NCI-H1930 (cell line): Measurements from ENCODE around the gene SLC9A6.

ENCODE experiments used
- DNase-seq, 2 experiments: peaks; one replicate each; lab custom pipeline; 2025; lab: John Stamatoyannopoulos, UW

Gene SLC9A6

DNA sequence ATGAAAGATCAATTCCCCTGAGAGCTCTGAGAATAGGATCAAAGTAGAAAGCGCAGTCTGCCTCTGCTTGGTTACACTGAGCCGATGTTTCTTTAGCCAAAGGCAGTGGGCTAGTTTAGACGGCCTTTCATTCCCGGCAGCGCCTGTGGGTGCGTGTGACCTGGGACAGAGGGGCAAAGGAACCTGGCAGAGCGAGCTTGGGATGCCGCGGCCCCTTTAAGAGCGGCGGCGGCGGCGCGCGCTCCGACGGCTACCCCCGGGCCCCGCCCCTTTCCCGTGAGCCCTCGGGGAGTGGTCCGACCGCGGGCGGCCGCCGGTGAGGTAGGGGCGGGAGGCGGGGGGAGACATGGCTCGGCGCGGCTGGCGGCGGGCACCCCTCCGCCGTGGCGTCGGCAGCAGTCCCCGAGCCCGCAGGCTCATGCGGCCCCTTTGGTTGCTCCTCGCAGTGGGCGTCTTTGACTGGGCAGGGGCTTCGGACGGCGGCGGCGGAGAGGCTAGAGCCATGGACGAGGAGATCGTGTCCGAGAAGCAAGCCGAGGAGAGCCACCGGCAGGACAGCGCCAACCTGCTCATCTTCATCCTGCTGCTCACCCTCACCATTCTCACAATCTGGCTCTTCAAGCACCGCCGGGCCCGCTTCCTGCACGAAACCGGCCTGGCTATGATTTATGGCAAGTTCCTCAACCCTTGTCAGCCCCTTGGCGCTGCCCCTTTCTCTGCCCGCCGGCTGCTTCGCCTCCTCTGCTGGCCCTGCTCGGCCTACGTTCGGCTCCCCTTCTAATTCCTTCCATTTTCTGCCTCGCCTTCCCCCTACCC is at the start of gene SLC9A6:
Gene SLC9A6 (plus strand): TSS at position 279 of the 816 bp plus-strand sequence. CDS start 224 bp downstream, at position 503.
- DNase-seq = peak; percentile 52 to 77

DNA sequence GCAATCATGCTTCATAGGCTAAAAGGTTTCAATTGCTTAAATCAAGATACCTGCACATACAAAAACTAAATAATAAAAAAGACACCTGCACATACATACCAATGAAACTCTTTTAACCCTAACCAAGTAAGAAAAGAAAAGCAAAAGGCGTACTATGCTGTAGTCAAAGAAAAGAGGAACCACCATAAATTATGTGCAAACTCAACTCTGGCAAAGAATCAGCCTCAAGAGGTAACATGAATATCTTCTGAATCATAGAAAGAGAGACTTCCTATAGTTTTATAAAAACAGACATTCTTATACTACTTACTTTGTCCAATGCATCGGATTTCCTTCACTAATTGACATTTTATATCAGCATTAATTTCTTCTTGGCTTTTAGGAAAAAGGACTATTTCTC is 40.7 kb upstream of the SLC9A6 start:
- DNase-seq = no peak

DNA sequence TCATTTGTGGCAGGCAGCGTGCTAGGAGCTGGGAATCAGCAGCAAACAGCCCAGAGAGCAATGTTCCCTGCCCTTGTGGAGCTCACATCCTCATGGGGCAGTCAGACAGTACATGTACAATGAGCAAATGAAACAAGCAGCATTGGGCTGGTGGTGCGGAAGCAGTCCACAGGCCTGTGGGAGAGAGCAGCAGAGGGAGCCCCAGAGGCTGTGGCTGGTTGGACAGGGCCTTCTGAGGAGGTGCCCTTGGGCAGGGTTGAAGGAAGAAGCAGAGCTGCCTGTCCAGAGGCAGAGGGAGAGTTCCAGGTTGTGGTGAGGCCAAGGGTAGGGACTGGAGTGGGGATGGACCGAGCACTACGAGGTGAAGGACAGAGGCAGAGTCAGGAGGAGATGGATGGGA is 33.9 kb upstream of the SLC9A6 start:
- DNase-seq = no peak

DNA sequence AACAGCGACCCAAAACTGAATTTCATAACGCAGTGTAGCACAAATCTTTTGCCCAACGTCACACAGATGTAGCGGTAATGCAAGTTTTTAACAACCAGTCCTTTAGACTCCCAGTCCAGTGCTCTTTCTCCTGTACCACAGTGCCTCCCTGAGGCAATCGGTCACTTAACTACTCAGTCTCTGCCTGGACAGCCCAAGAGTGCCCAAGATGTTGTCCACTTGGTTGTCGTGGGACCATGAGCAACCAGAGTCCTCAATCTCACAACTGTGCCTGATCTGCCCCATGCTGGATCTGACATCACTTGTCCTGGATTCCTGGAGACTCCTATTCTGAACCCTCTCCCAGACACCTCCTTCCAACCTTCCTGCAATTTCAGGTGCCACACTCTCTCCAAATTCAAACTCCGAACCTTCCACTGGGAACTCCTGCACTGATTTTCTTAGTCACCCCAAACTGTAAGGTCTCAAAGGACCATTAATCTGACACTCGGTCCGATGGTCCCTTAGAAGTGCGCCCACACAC is 12.1 kb upstream of the SLC9A6 start:
- DNase-seq = no peak

DNA sequence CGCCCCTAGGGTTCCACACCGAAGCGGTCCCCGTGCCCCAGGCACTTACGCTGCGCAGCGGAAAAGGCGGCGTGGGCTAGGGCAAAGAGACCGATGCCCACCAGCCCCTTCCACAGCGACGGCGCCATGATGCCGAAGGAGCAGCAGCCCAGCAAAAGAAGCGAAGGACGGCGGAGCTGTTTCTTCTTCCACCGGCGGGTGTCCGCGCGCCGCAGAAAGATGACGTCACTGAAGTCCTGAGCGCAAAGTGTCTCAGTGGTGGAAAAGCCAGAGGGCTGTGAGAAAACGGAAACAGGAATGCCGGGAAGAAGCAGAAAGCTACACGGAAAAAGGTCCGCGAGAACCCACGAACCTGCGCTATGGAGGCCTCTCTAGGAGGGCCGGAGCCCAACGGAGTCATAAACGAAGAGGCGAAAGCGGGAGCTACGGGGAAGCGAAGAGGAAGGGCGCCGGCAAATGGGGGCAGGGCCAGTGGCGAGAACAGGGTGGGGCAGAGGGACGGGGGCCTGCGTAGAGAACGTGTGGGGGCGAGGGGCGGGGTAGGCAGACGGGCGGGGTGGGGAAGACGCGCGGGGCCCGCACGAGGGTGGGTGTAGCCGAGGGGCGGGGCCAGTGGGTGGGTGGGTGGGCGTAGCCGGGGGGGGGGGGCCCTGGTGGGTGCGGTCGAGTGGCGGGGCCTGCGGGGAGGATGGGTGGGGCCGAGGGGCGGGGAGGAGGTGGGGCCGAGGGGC is 11.5 kb upstream of the SLC9A6 start, which contains the start of gene MMGT1:
Gene MMGT1 (minus strand): TSS at position 441 of the 731 bp plus-strand sequence. CDS start 313 bp downstream, at position 128.
- DNase-seq = peak; percentile 81 to 85

DNA sequence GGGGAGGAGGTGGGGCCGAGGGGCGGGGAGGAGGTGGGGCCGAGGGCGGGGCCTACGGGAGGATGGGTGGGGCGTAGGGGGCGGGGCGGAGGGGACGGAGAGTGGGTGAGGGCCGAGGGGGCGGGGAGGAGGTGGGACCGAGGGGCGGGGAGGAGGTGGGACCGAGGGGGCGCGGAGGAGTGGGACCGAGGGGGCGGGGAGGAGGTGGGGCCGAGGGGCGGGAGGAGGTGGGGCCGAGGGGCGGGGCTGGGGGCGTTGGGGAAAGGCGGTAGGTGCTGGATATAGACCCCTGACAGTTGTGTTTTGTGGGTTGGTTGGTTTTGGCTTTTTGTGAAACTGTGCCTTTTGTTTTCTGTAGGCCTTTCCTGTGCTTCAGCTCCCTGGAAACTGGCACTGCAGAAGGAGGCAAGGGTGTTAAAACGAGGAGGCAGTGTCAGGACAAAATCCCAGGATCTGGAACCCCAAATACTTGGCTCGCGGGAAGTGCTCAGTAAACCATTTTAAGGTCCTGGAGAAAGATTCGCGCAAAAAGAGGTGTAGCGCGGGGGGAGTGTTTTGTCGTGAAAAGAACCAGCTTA is 10.9 kb upstream of the SLC9A6 start:
- DNase-seq = peak; percentile 25 to 57

DNA sequence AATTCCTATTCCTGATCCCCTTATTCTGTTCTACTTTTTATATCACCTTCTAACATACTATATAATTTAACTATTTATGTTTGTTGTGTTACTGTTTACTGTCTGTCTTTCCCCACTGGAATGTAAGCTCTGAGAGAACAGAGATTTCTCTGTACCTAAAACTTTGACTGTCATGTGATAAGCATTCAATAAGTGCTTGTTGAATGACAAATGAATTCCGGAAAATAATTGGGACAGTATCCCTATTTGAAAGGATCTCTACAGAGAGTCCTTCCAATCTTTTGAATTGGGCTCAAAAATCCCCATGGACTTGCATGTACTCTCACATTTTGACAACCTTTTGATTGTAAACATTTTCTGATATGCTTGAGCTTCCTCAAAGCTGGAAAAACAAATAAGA is 9.8 kb upstream of the SLC9A6 start:
- no peak for DNase-seq

DNA sequence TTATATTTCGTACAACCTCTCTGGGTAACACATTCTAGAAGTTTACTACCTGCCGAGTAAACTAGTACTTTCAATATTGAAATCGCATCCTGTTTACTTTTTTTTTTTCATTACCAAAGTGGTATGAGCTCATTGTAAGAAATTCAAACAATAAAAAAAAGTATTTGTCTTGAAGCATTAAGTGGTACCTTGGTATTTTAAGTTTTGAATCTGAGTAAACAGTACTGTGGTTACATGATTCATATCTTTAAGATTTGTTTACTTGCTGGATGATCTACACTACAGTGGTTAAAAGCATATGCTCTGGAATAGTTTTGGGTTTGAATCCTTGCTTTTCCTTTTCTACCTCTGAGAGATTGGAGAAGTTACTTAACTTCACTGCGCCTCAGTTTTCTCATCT is 7.6 kb upstream of the SLC9A6 start:
- DNase-seq = no peak

DNA sequence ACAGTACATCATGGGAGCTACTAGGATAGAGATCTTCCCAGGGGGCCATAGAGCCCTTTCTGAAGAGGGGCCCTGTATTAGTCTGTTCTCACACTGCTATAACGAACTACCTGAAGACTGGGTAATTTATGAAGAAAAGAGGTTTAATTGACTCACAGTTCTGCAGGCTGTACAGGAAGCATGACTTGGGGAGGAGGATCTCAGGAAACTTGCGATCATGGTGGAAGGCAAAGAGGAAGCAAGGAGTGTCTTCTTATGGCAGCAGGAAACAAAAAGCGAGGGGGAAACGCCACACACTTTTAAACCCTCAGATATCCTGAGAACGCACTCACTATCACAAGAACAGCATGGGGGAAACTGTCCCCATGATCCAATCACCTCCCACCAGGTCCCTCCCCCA is 4.2 kb upstream of the SLC9A6 start:
- no peak for DNase-seq

DNA sequence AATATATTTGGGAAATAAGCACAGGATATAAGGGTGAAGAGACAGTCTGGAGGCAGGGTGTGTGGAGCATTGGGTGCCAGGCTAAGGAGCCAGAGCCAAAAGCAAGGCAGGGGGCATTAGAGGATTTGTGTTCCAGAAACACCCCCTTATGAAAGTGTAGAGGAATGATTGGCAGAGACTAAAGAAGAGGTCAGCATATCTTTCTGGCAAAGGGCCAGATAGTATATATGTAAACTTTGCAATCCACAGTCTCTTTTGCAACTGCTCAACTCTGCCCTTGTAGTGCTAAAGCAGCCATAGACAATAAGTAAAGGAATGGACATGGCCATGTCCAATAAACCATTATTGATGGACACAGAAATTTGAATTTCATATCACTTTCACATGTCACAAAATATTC is 3.6 kb upstream of the SLC9A6 start:
- DNase-seq = no peak

DNA sequence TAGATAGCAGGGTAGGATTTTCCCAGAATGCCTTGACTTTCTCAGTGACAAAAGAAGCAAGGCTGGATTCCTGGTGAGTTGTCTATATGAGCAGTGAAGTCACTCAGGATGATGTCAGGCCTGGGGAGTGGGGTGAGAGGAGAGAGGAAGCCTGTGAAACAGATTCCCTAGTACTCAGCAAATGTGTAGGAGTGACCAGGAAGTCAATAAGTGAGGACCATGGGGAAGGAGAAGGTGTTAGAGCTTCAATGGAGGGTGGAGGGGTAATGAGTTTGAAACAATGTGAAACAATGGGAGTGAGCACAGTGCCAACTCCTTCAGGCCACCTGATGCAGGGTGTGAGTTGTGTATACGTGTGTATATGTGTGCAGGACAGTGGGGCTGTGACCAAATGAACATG is 2.4 kb upstream of the SLC9A6 start:
- DNase-seq = no peak

DNA sequence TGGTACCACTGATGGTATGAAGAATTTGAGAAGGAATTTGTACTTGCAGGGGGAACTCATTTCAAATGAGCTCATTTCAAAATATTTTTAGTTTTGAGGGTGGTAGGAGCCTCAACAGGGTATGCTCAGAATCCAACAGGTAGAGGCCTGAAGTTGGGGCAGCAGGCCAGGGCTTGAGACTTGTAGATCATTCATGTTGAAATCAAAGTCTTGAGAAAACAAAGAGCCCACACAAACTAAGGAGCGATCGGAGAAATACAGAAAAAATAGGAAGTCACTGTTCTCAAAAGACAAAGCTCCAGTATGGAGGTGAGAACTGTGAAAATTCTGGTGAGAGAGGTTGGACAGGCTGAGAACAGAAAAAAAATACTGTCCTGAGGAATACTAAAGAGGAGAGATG is 979 bp upstream of the SLC9A6 start:
- no peak for DNase-seq

DNA sequence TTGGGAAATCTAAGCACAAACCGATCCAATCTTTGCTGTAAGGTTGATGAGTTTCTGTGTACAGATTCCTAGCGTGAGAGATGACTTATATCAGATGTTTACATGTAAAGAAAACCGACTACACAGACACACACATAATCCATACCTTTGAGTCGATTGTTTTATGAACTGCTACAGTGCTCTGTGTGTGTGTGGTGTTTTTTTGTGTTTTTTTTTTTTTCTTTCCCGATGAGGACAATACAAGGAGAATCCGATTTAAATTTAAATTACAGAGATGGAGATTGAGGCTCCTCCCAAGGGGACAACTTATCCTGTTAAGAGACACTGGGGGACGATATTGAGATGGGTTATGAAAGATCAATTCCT is 461 bp upstream of the SLC9A6 start:
- DNase-seq = no peak

DNA sequence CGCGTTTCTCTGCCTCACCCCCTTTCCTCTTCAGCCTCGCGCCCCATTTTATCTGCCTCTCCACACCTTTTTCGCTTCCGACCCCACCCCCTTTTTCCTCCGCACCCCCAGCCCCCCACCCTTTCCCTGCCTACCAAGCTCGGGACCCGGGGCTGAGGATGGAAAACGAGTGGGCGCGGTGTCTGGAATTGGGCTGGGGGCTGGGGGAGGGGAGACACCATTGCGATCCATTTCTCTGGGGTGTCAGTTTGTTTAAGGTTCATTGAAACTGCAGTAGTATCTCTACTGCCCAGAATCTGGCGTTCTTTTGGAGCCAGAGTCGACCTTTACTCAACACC is 707 bp downstream of the SLC9A6 start:
- DNase-seq = no peak

DNA sequence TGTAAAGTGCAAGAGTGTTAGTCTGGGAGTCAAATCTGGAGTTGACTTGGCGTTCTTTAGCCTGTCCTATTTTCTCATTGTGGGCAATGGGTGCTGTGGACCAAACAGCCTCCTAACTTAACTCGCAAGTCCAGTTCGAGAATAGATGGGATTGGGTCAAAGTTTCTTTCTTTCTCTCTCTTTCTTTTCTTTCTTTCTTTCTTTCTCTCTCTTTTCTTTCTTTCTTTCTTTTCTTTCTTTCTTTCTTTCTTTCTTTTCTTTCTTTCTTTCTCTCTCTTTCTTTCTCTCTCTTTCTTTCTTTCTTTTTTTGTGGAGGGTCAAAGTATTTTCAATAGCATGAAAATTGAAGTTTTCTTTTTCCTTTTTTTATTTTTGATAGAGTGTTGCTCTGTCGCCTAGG is 3.0 kb downstream of the SLC9A6 start:
- no peak for DNase-seq

DNA sequence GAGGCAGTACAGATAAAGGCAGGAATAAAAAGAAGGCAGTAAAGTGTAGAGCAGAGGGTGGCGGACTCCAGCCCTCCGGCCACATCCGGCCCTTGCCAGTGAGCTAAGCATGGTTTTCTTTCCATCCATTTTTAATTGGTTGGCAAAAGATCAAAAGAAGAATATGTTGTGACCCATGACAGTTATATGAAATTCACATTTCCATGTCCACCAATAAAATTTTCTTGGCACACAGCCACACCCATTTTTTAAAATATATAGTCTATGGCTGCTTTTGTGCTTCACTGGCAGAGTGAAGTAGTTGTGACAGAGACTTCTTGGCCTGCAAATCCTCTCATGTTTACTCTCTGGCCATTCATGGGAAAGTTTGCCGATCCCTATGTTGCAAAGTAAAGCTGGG is 29.8 kb downstream of the SLC9A6 start:
- no peak for DNase-seq

DNA sequence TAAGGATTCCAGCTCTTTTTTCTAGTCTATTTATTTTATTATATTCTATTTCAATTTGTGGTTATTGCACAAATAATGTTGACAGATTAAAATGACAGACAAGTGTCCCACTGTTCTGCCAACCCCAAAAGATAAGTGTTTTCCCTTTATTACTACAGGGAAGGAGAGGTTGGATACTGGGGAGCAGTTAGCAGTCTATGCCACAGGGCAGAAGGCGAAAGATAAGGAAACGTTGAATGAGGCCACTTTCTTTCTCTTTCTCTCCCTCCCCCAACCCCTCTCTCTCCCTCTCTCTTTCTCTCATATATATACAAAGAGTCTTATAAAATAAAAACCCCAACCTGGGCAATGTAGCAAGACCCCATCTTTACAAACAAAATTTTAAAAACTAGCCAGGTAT is 31.6 kb downstream of the SLC9A6 start:
- no peak for DNase-seq

DNA sequence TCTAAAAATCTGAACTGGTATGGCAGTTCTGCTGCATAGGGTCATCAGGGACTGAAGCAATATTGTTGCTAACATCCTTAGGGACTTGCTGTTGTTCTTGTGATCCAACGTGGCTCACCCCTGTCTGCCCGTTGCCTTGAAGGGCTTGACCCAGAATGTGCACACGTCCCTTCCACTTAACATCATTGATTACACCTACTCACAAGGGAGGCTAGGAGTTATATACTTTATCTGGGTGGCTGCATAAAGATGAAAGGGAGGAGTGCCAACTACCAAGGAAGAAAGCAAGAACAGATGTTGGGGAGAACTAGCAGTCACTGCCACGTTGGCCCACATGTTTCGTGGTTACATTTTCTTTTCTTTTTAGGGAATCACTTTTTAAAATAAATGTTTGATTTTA is 34.0 kb downstream of the SLC9A6 start:
- DNase-seq = no peak

DNA sequence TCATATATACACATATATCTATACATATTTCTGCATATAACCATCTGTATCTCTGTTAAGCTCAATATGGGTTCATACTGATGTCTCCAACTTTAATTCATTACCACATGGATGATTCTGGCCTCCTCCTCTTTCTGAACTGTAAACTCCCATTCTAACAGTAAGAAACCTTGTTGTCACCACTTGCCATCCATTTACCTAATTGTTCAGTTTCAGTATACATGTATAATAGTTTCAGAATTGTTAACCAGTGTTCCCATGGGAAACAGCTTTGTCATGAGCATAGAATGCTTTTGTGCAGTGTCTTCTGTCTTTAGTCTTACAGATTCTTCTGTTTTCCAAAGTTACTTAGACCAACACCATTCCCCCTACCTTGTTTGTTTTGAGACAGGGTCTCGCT is 35.9 kb downstream of the SLC9A6 start:
- no peak for DNase-seq

DNA sequence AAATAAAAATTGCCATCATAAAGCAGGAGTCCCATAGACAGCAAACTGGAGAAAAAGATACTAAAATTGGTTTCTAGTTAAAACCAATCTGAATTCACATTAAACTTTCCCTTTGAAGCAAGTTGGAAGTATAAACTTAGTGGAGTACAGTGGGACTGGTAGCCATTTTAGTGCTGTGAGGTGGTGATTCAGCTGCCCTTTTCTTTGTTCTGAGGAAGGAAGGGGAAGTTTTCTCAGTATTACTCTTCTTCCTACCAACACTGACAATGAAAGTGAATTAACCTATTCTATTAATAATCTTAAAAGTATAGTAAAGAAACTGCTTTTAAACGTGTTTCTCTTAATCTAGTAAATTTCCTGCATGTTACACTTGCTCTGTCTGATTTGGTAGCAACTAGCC is 36.7 kb downstream of the SLC9A6 start:
- DNase-seq = no peak

DNA sequence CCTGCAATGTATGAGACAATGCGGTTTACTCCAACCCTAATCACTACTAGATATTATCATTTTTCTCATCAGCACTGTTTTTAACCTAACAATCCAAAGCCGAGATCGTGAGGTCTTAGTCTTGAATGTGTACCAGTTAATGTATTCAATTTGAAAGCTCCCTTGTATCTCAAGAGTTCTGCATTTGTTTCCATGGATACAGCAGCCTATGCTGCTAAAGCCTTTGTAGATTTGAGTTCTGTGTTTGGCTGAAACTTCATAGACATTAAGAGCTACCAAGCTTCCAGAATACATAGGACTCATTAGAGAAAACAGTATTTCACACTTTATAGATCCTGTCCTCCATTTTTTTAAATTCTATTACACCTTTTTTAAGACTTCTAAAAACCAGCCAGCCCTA is 39.9 kb downstream of the SLC9A6 start:
- no peak for DNase-seq

DNA sequence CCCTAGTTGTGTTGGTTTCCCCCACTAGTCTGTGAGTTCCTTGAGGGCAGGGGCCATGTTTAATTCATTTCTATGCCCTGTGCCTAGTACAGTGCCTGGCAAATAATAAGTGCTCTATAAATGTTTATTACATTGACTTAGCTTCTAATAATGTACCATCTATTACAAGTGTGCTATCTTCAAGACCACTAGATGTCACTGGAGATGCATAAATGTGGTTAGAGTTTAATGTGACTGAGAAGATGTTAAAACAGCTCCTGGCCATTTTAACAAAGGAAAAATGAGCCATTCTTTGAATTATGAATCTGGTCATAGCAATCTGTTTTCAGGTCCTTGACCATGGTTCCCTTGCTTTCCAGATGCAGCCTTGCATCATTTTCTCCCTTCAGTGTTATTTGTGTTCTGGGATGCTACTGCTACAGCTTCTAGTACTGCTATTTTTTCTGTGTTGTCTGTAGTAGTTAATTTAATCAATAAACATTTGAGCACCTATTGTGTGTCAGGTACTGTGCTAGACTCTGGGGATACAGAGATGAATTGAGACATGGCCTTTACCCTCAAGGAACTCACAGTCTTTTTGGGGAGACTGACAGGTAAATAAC is 43.2 kb downstream of the SLC9A6 start:
- peak in 1 of 2 experiments; percentile 0 for DNase-seq

DNA sequence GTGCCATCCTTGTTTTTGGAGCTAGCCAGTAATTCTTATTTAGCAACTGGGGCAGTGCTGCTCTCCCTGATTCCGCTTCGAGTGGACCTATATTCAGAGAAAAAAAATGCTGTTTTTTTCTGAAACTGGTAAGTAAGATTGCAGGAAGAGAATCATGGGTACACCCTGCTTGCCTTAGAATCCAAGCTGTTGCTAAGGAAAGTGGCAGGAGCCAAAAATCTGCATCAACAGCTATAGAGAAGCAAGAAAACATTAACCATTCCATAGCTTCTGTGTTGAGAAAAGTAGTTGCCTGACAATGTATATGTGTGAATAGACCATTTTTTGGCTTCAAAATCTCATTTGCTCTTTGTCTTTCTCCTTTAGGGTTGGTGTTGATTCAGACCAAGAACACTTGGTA is 44.5 kb downstream of the SLC9A6 start:
- DNase-seq = no peak
